NCI-H1092 treated with DMSO at 0.1 percent for 48 hours (cell line): ENCODE data around the gene ZNF219.

ENCODE experiments used
- DNase-seq: peaks from one replicate; lab custom pipeline; 2025; lab: John Stamatoyannopoulos, UW

The ZNF219 gene

DNA sequence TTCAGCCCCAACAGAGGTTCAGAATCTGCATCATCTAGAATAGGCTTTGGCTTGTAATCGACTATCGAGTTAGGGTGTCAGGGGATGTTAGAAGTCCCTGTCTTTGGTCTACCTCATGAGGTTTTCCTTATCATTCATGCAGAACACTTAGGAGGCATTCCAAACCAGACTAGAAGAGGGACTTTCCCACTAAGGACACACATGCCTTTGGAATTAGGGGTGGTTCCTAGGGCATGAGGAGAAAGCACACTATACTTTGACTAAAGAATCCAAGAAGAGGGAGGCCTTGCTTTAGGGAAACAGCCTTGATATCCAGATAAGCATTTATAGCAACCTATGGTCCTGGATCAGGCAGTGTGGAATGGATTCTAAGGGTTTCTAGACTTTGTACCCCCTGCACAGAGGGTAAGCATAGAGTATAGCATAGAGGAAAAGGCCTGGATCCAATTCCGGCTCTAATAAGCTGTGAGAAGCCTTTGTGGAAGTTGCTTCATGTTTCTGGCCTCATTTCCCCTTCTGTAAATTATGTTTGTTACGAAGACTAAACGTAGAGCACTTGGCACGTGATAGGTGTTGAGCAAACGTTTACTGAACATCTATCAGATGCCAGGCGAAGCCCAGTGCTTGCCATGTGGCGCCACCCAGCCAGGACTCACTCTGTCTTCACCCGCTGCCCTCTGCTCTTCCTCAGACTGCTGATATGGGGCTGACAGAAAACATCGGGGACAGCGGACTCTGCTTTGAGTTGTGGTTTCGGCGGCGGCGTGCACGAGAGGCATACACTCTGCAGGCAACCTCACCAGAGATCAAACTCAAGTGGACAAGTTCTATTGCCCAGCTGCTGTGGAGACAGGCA is 13.2 kb downstream of the ZNF219 start:
- DNase-seq, result no peak

DNA sequence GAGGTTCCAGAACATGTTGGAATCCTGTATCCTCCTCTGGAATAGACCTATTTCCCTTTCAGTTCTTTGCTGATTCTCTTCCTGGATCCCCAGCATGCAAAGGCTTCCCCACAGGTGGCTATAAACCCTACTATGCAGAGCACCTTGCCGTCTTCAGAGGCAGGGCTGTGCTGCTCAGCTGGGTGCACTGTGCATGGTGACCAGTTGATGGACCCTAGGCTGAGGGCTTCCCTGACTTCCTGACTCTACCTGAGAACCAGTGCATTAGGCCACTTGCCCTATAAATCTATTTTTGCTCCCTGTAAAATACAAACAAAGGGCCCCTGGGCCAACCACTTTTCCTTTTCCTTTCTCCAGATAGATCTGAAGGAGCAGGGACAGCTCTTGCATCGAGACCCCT is 14.1 kb downstream of the ZNF219 start:
- DNase-seq, result no peak

DNA sequence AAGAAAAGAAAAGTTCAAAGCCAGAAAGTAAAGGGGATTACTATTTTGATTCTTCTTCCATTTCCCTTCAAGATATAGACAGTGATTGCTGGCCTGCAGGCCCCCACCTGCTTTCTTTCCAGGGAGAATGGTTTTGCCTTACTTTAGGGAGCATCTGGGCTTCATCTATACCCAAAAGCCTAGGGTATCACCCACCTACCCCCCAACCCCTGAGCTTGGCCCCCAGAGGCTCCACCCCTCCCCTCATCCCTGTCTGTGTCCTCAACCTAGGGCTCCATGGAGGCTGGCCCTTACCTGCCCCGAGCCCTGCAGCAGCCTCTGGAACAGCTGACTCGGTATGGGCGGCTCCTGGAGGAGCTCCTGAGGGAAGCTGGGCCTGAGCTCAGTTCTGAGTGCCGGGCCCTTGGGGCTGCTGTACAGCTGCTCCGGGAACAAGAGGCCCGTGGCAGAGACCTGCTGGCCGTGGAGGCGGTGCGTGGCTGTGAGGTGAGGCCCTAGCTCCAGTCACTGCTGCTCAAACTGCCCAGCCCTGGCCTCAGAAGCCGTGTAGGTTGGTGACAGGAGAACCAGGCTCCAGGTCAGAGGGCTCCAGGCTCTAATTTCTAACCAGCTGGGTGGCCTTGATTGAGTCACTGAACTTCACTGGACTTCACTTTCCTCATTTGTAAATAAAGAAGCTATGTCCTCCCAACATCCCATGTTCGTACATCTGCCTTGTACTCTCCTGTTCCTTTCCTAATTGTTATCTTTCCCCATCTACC is 14.7 kb downstream of the ZNF219 start:
- no peak for DNase-seq

DNA sequence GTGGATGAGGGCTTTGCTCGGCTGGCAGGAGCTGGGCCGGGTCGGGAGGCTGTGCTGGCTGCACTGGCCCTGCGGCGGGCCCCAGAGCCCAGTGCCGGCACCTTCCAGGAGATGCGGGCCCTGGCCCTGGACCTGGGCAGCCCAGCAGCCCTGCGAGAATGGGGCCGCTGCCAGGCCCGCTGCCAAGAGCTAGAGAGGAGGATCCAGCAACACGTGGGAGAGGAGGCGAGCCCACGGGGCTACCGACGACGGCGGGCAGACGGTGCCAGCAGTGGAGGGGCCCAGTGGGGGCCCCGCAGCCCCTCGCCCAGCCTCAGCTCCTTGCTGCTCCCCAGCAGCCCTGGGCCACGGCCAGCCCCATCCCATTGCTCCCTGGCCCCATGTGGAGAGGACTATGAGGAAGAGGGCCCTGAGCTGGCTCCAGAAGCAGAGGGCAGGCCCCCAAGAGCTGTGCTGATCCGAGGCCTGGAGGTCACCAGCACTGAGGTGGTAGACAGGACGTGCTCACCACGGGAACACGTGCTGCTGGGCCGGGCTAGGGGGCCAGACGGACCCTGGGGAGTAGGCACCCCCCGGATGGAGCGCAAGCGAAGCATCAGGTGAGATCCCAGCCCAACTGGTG is 16.8 kb downstream of the ZNF219 start:
- no peak for DNase-seq

DNA sequence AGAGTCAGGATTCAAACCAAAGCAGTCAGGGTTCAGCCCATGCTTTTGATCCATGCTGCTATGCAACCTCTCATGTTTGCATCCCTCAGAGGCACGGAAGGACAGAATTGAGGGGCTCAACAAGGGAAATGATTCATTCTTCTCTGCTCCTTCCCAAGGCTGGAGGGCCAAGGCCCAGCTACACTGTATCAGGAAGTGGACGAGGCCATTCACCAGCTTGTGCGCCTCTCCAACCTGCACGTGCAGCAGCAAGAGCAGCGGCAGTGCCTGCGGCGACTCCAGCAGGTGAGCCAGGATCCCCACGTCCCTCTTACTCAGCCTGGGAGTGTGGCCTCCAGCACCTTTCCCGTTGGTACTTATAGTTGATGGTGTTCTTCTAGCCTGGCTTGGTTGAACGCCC is 19.7 kb downstream of the ZNF219 start:
- no peak for DNase-seq

DNA sequence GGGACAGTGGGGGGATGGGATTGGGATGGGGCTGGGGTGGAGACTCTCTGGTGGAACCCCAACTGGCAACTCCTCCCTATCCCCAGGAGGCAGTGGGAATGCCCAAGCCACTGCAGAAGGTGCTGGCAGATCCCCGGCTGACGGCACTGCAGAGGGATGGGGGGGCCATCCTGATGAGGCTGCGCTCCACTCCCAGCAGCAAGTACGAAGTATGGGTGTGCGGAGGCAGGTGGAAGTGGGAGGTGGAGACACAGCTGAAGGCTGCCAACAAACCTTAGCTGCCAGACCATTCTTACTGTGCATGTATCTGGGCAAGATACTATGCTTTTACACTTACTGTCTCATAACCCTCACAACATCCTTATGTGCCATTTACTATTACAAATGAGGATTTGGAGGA is 20.2 kb downstream of the ZNF219 start:
- no peak for DNase-seq

DNA sequence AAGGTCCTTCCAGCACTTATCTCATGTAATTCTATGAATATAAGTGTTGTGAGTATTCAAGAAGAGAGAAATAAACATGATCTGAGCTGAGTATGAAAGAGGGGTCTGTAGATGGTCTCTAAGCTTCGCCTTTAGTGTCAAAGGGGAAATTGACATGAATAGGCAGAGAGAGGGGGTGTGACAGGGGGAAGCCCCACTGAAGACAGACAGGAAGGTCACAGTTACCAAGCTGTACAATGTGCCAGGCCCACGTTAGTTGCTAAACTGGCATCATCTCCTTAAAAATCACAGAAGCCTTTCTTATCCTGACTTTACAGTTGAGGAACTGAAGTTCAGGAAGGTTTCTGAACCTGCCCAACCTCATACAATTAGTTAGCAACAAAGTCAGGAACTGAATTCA is 20.8 kb downstream of the ZNF219 start:
- no peak for DNase-seq

DNA sequence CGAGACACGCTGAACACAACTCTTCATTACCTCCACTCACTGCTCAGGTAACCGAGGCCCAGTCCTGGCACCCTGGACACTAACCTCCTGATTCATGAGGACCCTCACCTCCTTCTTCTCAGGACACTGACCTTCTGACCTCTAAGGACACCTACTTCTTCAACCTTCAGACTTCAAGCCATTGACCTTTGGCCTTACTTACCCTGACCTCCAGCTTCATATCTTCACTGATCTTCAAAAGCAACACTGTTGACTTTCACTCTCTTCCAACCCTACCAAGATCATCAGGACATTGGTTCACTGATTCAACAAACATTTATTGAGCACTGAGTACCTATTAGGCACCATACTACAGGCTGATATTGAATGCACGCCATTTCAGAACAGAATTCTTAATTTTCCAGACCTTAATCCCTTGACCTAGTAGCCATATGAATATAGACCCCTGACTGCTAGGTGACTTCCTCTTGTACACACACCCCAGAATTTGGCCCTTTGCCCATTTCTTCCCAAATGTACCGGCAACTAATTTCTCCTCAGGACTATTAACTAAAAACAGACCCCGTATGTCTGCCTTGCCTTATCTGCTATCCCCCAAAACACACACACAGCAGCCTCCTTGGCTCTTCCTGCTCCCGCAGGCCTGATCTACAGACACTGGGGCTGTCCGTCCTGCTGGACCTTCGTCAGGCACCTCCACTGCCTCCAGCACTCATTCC is 22.6 kb downstream of the ZNF219 start:
- no peak for DNase-seq

DNA sequence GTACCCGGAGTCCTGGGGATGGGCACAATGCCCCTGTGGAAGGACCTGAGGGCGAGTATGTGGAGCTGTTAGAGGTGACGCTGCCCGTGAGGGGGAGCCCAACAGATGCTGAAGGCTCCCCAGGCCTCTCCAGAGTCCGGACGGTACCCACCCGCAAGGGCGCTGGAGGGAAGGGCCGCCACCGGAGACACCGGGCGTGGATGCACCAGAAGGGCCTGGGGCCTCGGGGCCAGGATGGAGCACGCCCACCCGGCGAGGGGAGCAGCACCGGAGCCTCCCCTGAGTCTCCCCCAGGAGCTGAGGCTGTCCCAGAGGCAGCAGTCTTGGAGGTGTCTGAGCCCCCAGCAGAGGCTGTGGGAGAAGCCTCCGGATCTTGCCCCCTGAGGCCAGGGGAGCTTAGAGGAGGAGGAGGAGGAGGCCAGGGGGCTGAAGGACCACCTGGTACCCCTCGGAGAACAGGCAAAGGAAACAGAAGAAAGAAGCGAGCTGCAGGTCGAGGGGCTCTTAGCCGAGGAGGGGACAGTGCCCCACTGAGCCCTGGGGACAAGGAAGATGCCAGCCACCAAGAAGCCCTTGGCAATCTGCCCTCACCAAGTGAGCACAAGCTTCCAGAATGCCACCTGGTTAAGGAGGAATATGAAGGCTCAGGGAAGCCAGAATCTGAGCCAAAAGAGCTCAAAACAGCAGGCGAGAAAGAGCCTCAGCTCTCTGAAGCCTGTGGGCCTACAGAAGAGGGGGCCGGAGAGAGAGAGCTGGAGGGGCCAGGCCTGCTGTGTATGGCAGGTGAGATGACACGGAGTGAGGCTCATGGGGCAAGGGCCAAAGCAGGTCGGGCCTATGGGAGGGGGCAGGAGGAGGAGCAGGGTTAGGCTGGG is 23.8 kb downstream of the ZNF219 start:
- no peak for DNase-seq

DNA sequence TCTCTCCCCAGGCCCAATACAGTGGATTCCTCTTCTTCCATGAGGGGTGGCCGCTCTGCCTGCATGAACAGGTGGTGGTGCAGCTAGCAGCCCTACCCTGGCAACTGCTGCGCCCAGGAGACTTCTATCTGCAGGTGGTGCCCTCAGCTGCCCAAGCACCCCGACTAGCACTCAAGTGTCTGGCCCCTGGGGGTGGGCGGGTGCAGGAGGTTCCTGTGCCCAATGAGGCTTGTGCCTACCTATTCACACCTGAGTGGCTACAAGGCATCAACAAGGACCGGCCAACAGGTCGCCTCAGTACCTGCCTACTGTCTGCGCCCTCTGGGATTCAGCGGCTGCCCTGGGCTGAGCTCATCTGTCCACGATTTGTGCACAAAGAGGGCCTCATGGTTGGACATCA is 24.5 kb downstream of the ZNF219 start:
- no peak for DNase-seq

DNA sequence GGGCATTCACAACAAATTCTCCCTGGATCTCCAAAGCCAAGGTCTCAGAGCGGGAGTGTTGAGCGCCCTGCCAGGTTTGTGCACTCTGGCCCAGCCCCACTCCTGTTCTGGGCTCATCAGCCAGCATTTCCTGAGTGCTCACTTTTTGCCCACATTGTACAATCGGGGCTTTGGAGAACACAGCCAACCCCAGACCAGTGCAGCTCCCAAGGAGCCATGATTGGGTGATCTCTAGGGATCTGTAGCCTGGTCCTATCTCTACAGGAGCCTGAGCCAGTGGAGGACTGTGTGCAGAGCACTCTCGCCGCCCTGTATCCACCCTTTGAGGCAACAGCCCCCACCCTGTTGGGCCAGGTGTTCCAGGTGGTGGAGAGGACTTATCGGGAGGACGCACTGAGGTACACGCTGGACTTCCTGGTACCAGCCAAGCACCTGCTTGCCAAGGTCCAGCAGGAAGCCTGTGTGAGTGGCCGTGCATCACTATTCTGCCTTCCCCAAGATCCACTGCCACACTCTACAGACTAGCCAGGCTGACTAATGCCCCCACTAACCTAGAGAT is 25.6 kb downstream of the ZNF219 start:
- DNase-seq, result no peak

DNA sequence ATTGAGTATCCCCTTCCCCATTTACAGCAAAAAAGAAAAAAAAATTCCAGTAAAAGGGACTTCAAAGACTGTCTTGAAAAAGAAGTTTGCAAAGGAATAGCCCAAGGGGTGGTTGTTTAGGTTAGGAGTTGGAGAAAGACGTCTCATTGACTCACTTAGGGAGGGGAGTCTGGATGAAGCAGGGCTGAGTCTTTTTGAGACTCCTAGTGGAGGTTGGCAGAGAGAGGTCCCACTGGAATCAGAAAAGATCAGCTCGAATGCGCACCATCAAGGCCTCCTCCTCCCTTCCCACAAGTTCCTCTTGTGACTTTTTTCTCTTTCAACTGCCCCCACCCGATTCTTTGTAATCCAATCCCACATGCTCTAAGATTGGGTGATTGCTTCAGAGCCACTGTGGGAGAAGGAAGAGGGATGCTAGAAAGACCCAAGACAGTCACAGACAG is 26.4 kb downstream of the ZNF219 start:
- DNase-seq, result no peak

DNA sequence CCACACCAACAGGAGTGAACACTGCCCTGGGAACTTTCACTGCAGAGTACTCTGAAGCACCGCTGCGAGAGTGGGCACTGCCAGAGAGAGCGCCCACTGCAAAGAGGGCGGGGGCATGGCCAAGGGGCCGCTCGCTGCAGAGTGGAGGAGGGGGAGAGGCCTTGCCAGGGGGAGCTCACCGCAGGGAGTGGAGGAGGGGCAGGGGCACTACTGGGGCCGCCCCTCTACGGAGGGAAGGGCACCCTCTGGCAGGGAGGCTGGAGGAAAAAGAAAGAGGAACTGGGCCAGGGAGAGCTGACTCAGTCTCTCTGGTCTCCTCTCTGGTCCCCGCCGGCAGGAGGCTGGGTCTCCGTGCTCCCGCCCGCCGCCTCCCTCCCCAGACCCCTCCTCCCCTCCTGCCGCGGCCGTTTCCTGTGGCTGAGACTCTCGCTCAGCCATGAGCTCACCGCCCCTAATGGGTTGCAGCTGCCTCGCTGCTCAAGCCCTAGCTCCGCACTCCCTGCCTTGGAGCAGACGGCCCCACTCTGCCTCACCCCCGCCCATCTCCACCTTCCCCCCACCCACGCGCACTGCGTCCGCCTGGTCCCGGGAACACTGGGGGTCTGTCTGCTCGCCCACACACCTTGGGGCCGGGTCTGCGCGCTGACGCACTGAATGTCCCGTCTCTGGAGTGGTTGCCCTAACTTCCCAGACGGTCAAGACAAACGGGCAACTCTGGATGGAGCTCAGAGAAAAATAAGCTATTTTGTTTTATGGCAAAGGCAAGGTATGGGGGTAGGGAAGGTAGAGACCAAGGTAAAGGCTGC is 27.0 kb downstream of the ZNF219 start:
- DNase-seq, result peak; percentile 81

DNA sequence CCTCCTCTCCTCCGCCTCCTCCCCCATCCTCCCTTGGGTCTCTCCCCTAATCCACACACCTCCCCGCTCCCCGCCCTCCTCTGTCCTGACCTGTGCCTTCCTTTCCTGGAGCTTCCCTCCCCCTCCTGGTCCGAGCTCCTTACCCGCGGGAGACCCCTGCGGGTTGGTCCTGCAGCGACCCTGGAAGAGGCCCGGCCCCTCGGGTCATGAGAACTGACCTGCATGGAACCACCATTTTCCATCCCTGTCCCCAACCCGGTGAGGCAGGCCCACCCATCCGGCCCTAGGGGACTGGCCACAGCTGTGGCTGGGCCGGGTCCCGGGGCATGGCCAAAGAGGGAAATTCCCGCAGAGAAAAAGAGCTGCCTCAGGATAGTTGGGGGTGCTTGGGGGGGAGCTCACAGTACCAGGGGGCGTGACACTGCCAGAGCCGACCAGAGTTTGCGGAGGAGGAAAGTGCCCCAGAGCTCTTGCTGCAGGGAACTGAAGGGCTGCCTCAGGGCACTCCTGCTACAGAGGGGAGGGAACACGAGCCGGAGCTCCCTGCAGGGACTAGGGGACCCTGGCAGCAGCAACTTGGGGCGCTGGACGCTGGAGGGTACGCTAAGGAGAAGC is 27.7 kb downstream of the ZNF219 start:
- no peak for DNase-seq

DNA sequence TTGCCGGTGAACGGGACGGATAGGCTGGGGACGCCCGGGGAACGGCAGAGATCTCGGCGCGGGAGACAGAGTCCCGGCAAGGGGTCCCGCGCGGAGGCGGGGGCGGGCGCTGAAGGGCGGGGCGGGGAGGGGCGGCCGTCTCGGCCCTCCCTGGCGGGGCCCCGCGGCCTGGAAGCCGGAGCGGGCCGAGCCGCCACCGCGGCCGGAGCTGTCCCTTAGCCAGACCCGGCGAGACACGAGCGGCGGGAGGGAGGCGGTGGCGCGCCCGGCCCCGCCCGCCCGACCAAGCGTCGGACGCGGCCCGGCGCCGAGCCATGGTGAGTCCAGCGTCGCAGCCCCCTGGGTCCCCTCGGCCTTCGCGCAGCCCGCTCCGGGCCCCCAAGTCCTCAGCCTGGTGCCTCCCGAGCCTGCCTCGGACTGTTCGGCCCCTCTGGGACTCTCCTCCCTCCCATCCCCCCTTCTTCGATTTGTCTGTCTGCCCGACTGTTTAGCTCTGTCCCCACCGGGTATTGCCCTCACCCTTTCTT is 28.3 kb downstream of the ZNF219 start, which contains the start of gene ARHGEF40:
Gene ARHGEF40, plus strand, starts transcription at position 222 of the 527 bp plus-strand sequence. Its CDS starts 93 bp downstream, at position 315.
- peak; percentile 55 for DNase-seq

DNA sequence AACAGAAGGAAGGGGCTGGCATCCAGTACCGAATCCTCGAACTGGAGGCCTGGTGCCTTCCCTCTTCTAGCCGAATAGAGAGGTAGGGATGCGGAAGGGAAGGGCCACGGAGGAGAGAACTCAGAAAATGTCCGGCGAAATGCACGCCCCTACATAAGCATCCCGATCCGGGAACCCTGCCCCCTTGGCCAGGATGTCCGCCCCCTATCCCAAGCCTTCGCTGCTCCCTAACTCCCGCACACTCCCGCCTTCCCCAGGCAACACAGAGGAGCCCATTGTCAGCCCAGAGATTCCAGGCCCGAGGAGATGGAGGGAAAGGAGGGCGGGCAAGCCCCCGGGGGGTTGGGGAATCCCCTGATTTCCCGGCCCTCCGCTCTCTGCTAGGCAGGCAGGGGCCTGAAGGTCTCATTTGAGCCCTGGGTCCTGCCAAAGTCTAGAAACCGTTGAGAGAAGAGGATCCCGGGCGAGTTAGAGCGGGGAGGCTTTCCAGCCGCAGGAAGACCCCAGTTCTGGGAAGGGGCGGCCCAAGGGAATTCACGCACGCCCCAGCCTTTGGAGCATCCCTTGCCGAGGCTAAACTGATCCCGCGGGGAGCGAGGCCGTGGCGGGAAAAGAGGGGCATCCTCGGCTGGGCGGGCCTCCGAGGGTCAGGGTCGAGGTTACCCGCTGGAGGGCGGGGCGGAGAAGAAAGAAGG is 28.9 kb downstream of the ZNF219 start:
- peak; percentile 55 for DNase-seq

DNA sequence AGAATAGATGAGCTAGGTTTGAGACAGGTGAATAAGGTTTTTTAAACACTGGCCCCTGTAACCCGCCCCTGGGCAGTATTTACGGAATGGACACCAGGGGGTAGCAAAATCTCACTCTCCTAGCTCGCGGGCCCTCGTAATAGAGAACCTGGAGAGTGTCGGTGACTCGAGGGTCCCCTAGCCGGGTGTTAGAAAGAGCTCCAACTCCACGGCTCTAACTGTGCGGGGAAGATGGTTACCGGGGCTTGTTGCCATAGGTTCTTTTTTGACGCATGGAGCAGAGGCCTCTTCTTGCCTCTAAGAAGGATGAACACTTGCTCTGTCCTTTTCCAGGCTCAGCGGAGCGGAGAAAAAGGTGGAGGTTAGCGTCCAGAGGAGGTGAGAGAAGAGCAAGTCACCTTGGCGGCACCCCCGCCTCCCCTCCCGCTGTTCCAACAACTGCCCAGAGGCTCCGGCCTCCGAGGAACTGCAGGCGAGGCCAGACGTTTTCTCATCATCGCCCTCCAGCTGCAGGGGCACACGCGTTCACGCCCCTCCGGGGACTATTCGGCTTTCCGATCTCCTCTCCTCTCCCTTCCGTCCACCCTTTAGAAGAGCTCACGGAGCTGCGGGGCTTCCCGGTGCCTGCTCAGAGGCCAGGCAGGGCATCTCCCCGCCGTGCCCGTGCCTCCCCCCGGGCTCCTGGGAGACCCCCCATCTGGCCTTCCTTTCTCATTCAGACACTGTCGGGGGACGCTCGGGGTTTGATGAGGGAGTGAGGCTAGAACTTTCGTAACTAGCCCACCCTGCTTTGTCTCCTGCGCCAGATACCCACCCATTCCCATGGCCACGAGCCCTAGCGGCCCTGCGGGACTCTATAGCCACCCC is 29.7 kb downstream of the ZNF219 start:
- DNase-seq, result peak; percentile 86
